GM23338 (cell line): ENCODE data around the gene RASSF7.

ENCODE experiments used
- EZH2phosphoT487 ChIP-seq: fragments of 200-600 bp; sonication (generic); IDR thresholded peaks from one replicate; pipeline ENCODE4 v1.8.1; 2018; ENCODE audit warnings: antibody characterized with exemption; ENCODE audit not compliant: unreplicated experiment
- NANOG ChIP-seq: IDR thresholded peaks from 2 replicates; pipeline ENCODE4 v1.6.1; 2016; ENCODE audit warnings: antibody characterized with exemption, borderline replicate concordance
- TF ChIP-seq, protein P1 (sequence below), 2 experiments: fragments of 200-600 bp in 1 of 2; sonication (generic) in 1 of 2; conservative IDR thresholded peaks; 2 replicates each; pipeline versions ENCODE4 v1.5.1 to v1.6.1; 2016 to 2017; ENCODE audit warnings: antibody characterized with exemption in 2 of 2, low read depth in 2 of 2, mild to moderate bottlenecking in 2 of 2, moderate library complexity in 1 of 2

GRCh38 chr11:555227-555779, 5.5 kb upstream of the RASSF7 start:
- TF ChIP-seq, protein P1, sequence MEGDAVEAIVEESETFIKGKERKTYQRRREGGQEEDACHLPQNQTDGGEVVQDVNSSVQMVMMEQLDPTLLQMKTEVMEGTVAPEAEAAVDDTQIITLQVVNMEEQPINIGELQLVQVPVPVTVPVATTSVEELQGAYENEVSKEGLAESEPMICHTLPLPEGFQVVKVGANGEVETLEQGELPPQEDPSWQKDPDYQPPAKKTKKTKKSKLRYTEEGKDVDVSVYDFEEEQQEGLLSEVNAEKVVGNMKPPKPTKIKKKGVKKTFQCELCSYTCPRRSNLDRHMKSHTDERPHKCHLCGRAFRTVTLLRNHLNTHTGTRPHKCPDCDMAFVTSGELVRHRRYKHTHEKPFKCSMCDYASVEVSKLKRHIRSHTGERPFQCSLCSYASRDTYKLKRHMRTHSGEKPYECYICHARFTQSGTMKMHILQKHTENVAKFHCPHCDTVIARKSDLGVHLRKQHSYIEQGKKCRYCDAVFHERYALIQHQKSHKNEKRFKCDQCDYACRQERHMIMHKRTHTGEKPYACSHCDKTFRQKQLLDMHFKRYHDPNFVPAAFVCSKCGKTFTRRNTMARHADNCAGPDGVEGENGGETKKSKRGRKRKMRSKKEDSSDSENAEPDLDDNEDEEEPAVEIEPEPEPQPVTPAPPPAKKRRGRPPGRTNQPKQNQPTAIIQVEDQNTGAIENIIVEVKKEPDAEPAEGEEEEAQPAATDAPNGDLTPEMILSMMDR (conservative IDR thresholded peaks at IDR 0.05; ENCODE audit: low read depth in 2 of 2), result no peak
- TF ChIP-seq NANOG (no peak), EZH2phosphoT487 (no peak)
